GM19043 (cell line): ENCODE data around the gene EZR.
"Not testable (repeated sequence)": the region's sequence is repeated elsewhere in the genome, so short reads cannot be mapped to it uniquely, and the experiment has no call there.

ENCODE experiments used
- ATAC-seq: cut with Tn5 transposase; IDR thresholded peaks from one replicate; pipeline ENCODE4 v1.9.1; 2021; ENCODE audit warnings: low read depth; ENCODE audit not compliant: unreplicated experiment

The EZR gene

DNA sequence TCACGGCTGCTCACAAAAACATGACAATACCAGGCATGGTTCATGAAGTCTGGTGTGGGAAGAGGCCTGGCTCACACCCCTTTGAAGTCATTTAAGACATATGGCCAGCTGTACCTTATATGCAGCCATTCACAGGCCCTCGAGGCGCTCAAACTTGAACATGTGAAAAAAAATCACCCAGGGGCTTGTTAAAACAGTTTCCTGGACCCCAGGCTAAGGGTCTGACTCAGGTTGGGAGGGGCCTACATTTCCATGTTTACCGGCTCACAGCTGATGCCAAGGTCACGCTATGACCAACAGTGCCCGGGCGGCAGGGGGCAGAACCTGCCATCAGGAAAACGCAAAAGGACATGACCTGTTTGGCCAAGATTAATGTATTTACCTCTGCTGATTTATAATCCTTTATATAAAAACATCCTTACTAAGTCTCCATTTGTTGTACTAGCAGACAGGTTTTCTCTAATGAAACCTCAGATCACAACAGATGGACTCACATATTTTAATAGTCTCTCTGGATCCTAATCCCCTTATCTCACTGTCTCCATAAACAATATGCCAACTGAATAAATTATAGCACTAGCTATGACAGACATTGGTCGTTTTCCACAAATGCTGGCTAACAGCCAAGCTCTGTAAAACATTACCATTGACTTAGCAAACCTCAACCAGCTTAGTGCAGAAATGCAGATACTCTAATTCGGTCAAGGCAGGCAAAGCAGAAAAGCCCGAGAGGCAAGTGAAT is 19.9 kb downstream of the EZR start:
- no peak for ATAC-seq

DNA sequence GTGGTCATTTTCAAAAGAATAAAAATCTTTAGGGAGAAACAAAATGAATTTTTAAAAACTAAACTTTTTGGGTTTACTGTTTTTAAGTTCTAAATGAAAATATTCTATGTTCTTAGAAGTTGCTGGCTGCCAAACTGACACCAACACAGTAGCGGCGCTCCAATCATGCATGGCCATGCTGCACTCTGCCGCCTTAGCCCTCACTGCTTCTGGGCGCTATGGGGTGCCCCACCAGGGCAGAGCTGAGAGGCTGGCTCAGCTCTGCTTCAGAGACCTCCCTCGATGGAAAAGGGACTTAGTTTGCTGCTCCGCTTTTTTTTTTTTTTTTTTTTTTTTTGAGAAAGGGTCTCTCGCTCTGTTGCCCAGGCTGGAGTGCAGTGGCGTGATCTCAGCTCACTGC is 20.9 kb downstream of the EZR start:
- no peak for ATAC-seq

DNA sequence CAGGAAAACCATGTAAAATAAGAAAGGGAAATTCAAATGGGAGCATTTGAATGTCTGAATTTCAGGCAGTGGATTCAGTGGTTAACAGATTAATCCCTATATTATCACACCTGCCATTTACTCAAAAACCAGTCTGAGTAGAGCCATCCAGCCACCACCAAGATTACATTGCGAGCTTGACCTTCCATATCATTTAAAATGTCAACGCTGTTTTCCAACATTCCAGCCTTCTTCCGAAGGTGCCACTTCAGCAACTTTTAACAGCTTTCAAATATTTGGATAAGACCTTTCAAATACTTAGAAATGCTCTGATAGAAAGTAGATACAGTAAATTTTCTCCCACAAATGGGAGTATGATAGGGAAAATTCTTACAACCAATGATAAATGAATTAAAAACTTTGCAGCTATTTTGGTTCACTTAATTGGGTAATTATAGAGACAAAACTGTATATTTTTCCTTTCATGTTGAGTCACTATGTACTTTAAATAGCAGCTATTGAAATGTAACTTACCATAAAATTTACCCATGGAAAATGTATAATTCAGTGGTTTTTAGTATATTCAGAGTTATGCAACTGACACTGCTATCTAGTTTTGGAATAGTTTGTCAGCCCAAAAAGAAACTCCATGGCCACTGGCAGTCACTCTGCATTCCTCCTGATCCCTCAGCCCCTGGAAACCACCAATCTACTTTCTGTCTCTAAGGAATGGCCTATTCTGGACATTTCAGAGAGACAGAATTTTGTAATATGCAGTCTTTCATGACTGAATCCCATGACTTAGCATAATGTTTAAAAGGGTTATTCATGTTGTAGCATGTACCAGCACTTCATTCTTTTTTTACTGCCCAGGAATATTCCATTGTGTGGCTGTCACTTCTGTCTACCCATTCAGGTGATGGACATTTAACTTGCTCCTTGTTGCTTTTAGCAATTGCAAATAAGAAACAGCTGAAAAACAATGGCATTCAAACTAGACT is 21.5 kb downstream of the EZR start:
- ATAC-seq = no peak

DNA sequence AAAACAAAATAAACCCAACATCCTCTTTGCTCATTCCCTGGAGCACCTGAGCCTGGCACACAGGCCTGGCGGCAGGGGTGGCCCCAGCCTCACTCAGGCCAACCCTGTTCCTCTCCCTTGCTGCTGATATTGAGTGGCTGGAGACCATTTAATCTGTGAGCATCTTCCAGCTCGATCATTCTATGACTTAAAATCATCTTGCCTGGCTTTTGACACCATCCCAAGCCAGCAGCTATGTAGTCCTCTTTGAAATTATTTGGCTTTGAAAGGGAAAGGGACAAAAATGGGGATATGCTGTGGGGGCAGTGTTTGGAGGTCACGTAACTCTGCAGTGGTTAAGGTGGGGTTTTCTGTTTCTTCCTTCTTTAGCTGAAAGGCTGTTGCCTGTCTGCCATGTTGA is 22.8 kb downstream of the EZR start:
- ATAC-seq = no peak

DNA sequence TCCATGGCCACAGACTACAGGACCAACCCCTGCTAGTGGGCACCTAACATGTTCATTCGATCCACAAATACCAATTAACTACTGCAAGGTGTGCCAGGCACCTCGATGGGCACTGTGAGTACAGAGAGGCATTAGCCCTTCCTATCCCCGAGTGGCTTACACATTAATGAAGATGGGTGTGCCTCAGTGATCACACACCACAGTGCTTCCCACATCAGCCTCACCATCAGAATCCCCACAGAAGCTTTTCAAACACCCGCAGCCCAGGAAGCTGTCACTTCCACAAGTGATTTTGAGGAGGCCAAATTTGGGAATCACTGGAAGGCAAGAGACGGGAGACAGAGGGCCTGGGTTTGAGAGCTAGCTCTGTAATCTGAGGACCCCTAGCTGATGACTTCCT is 23.7 kb downstream of the EZR start:
- no peak for ATAC-seq

DNA sequence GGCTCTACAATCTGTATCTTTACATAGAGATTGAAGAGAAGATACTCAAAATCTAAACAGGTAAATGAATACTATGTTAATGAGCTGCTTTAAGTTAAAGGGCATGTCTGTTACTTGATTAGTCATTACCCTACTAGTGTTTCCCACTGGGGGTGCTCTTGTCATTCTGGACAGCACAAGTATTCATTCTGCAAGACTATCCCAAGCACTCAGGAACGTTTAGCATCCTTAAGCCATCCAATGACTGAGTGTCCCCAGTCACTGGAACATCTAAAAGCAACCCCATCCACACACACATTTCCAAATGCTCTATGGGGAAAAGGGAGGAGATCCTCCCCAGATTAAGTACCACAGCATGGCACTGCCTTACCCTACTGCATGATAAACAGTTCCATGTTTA is 25.7 kb downstream of the EZR start:
- ATAC-seq = no peak

DNA sequence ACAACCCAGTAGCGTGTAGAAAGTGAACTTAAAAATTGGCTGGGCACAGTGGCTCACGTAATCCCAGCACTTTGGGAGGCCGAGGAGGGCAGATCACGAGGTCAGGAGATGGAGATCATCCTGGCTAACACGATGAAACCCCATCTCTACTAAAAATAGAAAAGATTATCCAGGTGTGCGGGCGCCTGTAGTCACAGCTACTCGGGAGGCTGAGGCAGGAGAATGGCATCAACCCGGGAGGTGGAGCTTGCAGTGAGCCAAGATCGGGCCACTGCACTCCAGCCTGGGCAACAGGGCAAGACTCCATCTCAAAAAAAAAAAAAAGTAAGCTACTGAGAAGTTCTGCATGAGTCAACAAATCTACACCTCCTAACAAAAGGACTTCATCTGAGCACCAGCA is 26.7 kb downstream of the EZR start:
- ATAC-seq = not testable (repeated sequence)

DNA sequence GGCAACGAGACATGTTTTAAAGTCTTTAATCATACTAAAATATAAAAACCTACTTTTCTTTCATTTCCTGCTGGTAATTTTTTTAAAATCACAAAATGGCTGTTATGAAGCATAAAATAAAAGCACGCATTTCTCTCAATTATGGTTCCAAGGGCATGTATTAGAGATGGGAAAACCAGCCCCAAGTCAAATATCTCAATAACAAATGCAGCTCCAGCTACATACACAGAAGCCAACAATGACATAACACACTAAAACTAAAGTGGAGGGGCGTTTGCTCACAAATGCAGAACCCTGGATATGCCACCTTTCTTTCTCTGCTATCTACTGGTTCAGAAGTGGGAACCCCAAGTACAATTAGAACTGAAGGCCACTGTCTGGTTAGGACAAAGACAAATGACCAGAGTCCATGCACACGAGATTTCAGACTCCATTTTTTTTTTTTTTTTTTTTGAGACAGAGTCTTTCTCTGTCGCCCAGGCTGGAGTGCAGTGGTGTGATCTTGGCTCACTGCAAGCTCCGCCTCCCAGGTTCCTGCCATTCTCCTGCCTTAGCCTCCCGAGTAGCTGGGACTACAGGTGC is 27.8 kb downstream of the EZR start:
- ATAC-seq = no peak

DNA sequence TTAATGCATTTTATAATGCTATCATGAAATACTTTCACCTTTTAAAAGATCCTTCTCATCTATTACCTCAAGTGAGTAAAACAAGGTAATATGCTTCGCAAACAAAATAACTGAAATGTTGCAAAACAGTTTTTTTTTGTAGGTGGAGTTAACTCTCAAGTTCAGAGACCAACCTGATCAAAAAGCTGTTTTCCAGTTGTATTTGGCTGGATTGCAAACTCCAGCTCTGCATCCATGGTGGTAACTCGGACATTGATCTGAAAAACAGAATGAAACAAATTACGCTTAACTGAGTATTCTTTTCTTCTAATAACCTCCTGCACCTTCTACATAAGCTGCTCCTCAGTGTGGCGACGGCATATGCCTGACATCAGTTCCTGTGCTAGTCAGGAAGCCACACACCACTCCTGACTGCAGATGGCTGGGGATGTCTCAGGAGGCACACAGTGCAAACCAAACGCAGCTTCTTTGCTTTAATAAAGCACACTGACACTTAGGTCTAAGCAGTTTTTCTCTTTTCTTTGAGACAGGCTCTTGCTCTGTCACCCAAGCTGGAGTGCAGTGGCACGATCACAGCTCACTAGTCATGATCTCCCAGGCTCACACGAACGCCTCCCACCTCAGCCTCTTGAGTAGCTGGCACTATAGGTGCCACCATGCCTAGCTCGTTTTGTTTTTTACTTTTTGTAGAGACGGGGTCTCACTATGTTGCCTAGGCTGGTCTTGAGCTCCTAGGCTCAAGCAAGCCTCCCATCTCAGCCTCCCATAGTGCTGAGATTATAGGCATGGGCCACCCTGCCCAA is 29.9 kb downstream of the EZR start:
- ATAC-seq = peak; percentile 48

DNA sequence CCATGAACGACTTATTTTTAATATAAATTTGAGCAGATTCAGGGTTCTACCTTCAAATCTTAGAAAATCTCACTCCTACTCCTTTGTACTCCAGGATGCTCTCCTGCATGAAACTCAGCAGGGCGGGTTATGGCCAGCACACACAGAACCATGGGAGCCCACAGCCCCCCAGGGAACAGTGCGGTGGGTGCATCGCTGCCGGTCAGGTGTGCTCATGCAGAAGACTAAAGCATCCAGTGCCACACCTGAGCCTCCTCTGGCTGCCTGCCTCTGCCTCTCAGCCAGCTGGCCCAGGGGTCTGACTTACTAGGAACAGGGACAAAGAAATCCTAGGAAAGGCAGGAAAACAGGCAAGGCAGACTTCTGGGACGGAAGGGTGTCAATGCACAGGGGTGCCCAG is 31.8 kb downstream of the EZR start:
- ATAC-seq = no peak

DNA sequence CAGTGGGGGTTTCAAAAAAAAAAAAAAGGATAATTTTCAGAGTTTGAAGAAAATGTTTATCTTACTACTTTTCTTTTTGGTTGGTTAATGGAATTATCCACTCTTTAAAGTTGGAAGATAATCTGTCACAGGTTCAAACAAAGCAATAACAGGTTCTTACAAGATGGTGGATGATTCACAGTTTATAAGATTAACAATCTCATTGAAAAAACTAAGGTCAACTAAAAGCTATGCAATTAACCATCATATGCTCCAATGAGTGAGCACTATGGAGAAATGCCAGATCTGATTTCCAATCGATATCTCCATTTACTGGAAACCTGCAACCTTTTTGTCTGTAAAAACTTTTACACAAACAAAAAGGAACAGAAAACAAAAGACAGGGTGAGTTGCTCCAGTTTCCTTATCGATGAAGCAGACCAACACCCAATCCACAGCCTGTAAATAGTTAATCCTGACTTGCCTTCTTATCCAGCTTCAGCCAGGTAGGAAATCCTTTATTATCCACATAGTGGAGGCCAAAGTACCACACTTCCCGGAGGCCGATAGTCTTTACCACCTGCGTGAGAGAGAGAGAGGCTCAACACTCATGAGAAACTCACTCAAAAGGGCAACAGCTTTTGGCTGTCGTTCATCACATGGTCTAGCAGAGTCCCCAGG is 32.4 kb downstream of the EZR start:
- ATAC-seq = no peak

DNA sequence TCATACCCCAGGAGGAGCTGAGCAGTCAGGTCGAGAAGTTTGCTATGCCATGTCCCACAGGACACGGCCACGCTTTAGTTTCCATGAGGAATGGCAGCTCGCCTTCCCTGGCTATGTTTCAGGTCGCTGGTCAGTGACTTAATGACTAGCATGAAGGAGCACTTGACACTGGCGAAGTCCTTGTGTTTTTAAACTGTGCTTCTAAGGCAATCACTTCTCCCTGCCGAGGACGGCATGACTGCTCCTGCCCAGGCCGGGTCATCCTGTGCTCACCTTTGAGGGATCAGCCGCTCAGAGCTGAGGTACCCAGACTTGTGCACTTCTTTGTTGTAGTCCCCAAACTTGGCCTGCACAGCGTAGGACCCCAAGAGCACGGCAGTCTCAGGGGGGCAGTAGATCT is 34.1 kb downstream of the EZR start:
- no peak for ATAC-seq

DNA sequence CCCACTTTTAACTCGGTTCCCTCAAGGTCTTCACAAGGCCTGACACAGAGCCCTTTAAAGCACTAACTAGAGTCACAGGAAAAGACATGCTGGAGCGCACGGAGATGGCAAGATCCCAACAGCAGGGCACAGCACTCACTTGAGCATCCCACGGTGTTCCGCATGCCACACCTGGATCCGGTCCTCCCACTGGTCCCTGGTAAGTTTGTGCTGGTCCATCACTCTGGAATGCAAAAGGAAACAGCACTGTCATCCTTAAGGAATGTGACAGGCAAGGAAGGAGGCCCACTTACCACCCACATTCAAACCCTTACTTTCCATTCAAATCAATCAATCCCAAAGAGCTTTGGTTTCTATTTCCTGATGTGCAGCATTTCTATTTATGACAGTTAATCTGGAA is 34.7 kb downstream of the EZR start:
- no peak for ATAC-seq

DNA sequence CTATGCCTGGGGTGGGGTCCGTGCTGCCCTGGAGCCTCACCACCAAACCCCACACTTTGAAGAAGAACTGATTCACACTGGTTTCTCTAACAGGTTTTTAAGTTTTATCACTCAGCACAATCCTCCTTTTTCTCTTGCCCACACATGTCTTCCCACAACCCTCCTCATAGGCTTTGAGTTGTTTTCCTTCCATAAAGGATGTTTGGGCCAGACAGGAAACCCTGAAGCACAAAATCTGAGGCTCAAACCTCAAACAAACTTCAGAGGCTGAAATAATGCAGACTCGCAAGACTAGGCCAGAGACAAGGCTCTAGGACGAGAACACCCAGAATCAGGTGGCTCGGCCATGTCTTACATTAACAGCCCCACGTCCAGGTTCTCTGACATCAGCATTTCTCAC is 35.3 kb downstream of the EZR start:
- ATAC-seq = no peak

DNA sequence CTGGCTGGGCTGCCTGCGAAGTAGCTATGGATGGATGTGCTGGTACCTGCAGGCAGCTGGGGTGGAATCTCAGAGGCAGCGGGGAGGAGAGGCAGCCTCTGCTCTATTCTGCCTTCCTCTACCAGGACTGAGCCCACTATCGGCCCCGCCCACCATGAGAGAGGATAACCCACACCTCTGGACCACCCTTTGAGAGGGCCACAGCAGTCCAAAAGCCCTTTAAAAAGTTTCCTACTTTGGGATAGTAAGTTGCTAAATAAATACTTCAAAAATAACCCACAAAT is 36.1 kb downstream of the EZR start:
- no peak for ATAC-seq

DNA sequence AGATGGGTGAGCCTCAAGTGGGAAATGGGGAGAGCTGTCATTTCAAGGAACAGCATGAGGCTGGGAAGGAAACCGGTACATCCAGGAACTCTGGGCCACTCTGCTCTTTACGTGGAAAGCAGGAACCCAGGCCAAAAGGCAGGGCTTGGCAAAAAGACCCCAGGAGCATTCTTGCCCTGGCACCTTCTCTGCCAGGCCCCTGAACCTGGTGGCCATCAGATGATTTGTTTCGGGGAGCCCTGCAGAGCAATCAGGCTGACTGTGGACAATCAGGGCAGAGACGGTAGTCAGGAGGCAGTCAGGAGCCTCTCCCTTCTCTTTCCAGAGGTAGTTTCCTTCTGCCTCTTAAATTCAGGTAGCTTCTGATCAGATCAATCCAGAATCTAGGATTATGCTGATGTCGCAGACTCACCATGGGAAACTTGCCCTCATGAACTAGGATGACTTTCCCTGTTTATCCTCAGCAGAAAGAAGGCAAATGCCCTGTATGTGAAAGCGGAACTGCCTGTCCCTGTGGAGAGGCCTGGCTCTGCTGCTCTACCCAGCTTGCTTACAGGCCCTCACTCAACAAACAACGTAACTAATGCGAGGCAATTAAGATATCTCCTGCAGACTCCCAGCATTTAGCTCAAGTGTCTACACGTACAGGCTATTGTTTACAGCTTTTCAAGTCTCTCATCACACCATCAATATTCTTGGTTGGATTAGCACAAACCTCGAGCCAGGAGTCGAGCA is 36.6 kb downstream of the EZR start:
- ATAC-seq = no peak

DNA sequence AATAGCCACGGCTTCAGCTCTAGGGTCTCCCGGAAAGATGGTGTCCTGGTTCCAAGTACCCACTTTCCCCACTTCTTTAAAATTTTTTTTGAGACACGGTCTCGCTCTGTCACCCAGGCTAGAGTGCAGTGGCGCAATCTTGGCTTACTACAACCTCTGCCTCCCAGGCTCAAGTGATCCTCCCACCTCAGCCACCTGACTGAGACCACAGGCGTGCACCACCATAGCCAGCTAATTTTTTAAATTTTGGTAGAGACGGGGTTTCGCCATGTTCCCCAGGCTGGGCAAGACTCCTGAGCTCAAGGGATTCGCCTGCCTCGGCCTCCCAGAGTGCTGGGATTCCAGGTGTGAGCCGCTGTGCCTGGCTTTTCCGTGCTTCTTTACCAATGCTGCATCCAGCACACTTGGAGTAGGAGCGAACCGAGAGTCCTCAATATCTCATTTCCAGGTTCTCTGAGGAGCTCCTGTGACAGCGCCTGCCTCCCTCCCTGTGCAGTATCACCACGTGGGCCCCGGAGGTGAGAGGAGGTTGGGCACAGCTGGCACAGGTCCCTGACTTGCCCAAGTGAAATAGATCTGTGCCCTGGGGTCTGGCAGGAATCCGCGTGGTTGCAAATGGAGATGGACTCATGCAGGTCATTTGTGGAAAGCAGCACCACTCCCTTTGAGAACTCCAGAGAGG is 37.3 kb downstream of the EZR start:
- ATAC-seq = no peak

DNA sequence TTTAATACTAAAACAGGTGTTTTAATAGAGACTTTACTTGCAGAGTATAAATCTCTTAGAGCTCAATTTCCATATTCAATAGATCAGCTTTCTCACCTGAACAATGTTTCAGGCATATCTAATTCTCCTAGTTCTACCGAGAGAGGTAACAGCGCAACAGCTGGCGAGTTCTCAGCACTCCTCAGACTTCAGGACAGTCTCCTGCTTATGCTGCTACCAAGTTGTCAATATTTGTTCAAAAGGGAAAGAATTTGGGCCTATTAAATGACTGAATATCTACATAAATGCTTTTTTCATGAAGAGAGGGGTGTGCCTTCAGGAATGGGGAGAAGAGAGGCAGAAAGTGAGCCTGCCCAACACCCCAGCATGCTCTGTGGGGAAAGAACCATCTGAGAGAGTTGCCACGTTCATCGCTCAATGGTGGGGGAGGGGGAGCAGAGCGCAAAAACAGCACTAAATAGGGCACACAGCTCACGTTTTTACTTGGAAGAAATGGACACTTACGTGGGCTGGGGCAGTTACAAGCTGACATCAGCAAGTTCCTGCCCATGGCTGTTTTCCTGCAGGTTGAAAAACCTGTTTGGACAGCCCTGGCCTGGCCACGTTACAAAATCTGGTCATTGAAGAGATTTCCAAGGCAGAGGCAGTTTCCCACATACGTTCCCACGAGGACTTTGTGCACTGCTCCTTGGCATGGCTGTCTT is 38.0 kb downstream of the EZR start:
- ATAC-seq = no peak
